ENCODE results near the gene GLYAT. TPM values are rescaled to one million over a fixed set of nuclear protein-coding genes. Genes with fewer than 3 reads are reported as not detected.

The GLYAT gene
- total RNA-seq, 1 donor from 2014 or later: not detected

GRCh38 chr11:58671983-58672633 lies 59.6 kb downstream of the GLYAT start:
- H3K4me2 ChIP-seq: no peak overlapping the region
- no peak overlapping the region for H3K4me3 ChIP-seq
- H3K79me2 ChIP-seq (ENCODE audit: low read depth): no peaks in the 10 kb centered on the region
- H3K4me1 ChIP-seq: no peaks in the 10 kb centered on the region
- Mint-ChIP-seq H3K27me3 (ENCODE audit: insufficient read depth, low read depth) (peaks cover 2% of the 10 kb centered on the region), H3K27ac (no peak overlapping the region), H3K9me3 (no peaks in the 10 kb centered on the region), H3K4me1 (no peaks in the 10 kb centered on the region), H3K4me3 (no peak overlapping the region), H3K36me3 (no peaks in the 10 kb centered on the region)
- no peak for DNase-seq (ENCODE audit: low spot score)
- no peak overlapping the region for H2AFZ ChIP-seq (replicated peaks)
- H3K27me3 ChIP-seq: no peaks in the 10 kb centered on the region
- TF ChIP-seq EZH2phosphoT487 (IDR thresholded peaks at IDR 0.05) (no peak), CTCF (IDR thresholded peaks at IDR 0.05) (no peak), EZH2 (IDR thresholded peaks at IDR 0.05) (no peak)
- H3K9me3 ChIP-seq (ENCODE audit: low read depth): no peaks in the 10 kb centered on the region
- no peak overlapping the region for H3K9ac ChIP-seq
- H4K20me1 ChIP-seq (ENCODE audit: low read depth): no peaks in the 10 kb centered on the region
- H3K36me3 ChIP-seq: no peaks in the 10 kb centered on the region
- H3K27ac ChIP-seq: no peak overlapping the region
- H3F3A ChIP-seq (ENCODE audit: low read depth): no peaks in the 10 kb centered on the region

- no peaks in the 10 kb centered on the region for H3K9me3 ChIP-seq (ENCODE audit: low read depth)
- no peaks in the 10 kb centered on the region for H3K4me1 ChIP-seq
- Mint-ChIP-seq H3K27ac (no peak overlapping the region), H3K4me1 (no peaks in the 10 kb centered on the region), H3K36me3 (no peaks in the 10 kb centered on the region), H3K27me3 (ENCODE audit: insufficient read depth, low read depth) (peaks cover 4% of the 10 kb centered on the region), H3K9me3 (no peaks in the 10 kb centered on the region), H3K4me3 (no peak overlapping the region)
- H3K27me3 ChIP-seq: no peaks in the 10 kb centered on the region
- H3K36me3 ChIP-seq: no peaks in the 10 kb centered on the region
- no peaks in the 10 kb centered on the region for H4K20me1 ChIP-seq (ENCODE audit: low read depth)
- no peak for TF ChIP-seq EZH2phosphoT487 (IDR thresholded peaks at IDR 0.05)
- TF ChIP-seq EZH2 (IDR thresholded peaks at IDR 0.05): no peak
- TF ChIP-seq CTCF (IDR thresholded peaks at IDR 0.05): no peak
- no peak overlapping the region for H3K4me3 ChIP-seq
- H2AFZ ChIP-seq (replicated peaks): no peak overlapping the region
- H3K27ac ChIP-seq: no peak overlapping the region
- H3K79me2 ChIP-seq (ENCODE audit: low read depth): no peaks in the 10 kb centered on the region
- H3F3A ChIP-seq (ENCODE audit: low read depth): no peaks in the 10 kb centered on the region
- no peak overlapping the region for H3K4me2 ChIP-seq
- no peak overlapping the region for H3K9ac ChIP-seq
- no peak for DNase-seq (ENCODE audit: low spot score)
Measured at GRCh38 chr11:58659910-58660570, 71.7 kb downstream of the GLYAT start.

- Histone ChIP-seq H3K36me3 (no peaks in the 10 kb centered on the region), H4K20me1 (ENCODE audit: low read depth) (no peaks in the 10 kb centered on the region), H3F3A (ENCODE audit: low read depth) (no peaks in the 10 kb centered on the region), H3K9ac (no peak overlapping the region), H3K4me1 (no peaks in the 10 kb centered on the region), H2AFZ (replicated peaks) (no peak overlapping the region), H3K9me3 (ENCODE audit: low read depth) (no peaks in the 10 kb centered on the region), H3K4me3 (no peak overlapping the region), H3K4me2 (no peak overlapping the region), H3K27me3 (no peaks in the 10 kb centered on the region), H3K27ac (no peak overlapping the region), H3K79me2 (ENCODE audit: low read depth) (no peaks in the 10 kb centered on the region)
- H3K27me3 Mint-ChIP-seq (ENCODE audit: insufficient read depth, low read depth): peaks cover 4% of the 10 kb centered on the region
- no peak overlapping the region for H3K27ac Mint-ChIP-seq
- peaks cover under 1% of the 10 kb centered on the region for H3K4me1 Mint-ChIP-seq
- H3K4me3 Mint-ChIP-seq: no peak overlapping the region
- H3K9me3 Mint-ChIP-seq: no peaks in the 10 kb centered on the region
- DNase-seq (ENCODE audit: low spot score): no peak
- no peaks in the 10 kb centered on the region for H3K36me3 Mint-ChIP-seq
- TF ChIP-seq CTCF (IDR thresholded peaks at IDR 0.05): no peak
- TF ChIP-seq EZH2phosphoT487 (IDR thresholded peaks at IDR 0.05): no peak
- TF ChIP-seq EZH2 (IDR thresholded peaks at IDR 0.05): no peak
Measured at GRCh38 chr11:58659404-58659803, 72.3 kb downstream of the GLYAT start.

Other genes starting within 250 kb of the GLYAT start
- not detected in 2 replicates for gene OR5B21, start 223.8 kb downstream of the GLYAT start, total RNA-seq (ENCODE audit: low replicate concordance)
- 3.1 and 5.0 TPM in 2 replicates for gene LPXN, start 156.1 kb downstream of the GLYAT start, total RNA-seq (ENCODE audit: low replicate concordance)
- gene ZFP91, start 152.9 kb downstream of the GLYAT start, total RNA-seq (ENCODE audit: low replicate concordance): 37.7 and 52.0 TPM in 2 replicates
- 1.6 and 4.2 TPM in 2 replicates for gene CNTF, start 109.3 kb downstream of the GLYAT start, total RNA-seq (ENCODE audit: low replicate concordance)
- 2.1 and 2.7 TPM in 2 replicates for gene GLYATL2, start 112.8 kb upstream of the GLYAT start, total RNA-seq (ENCODE audit: low replicate concordance)
- gene GLYATL1, start 207.5 kb upstream of the GLYAT start, total RNA-seq (ENCODE audit: low replicate concordance): 9.1 and 10.9 TPM in 2 replicates

All from neural progenitor cell (in vitro differentiated cells).